ENCODE data around the gene PNMA6F. TPM values are rescaled to one million over a fixed set of nuclear protein-coding genes. Genes with fewer than 3 reads are reported as not detected.

The PNMA6F gene
- total RNA-seq (ENCODE audit: unreplicated experiment), result not detected
- long read RNA-seq, result 0 reads

- no peak within 1 kb of the TSS for H3K4me3 Mint-ChIP-seq (ENCODE audit: unreplicated experiment)
- no peaks in the 10 kb centered on the region for H3K9me3 Mint-ChIP-seq (ENCODE audit: unreplicated experiment)
- H3K36me3 Mint-ChIP-seq (ENCODE audit: low read depth, unreplicated experiment), result no peaks in the 10 kb centered on the region
- no peak within 1 kb of the TSS for H3K27ac Mint-ChIP-seq (ENCODE audit: unreplicated experiment)
- no peak for DNase-seq (ENCODE audit: low spot score)
- TF ChIP-seq CTCF (IDR thresholded peaks at IDR 0.05; ENCODE audit: unreplicated experiment), result no peak
- no peaks in the 10 kb centered on the region for H3K27me3 Mint-ChIP-seq (ENCODE audit: unreplicated experiment)
- no peaks in the 10 kb centered on the region for H3K4me1 Mint-ChIP-seq (ENCODE audit: unreplicated experiment)
Measured at GRCh38 chrX:153321381-153322124, at the start of gene PNMA6F. TSS of gene PNMA6F (minus strand) at chrX:153321767. CDS start at chrX:153320674, 1,093 bp downstream.

GRCh38 chrX:153371256-153371655, 49.7 kb upstream of the PNMA6F start:
- no peak for TF ChIP-seq CTCF (IDR thresholded peaks at IDR 0.05; ENCODE audit: unreplicated experiment)

GRCh38 chrX:153370293-153371055, 48.9 kb upstream of the PNMA6F start:
- DNase-seq (ENCODE audit: low spot score), result no peak
- Mint-ChIP-seq H3K4me3 (ENCODE audit: unreplicated experiment) (no peak overlapping the region), H3K4me1 (ENCODE audit: unreplicated experiment) (no peaks in the 10 kb centered on the region), H3K27me3 (ENCODE audit: unreplicated experiment) (no peaks in the 10 kb centered on the region), H3K36me3 (ENCODE audit: low read depth, unreplicated experiment) (no peaks in the 10 kb centered on the region), H3K9me3 (ENCODE audit: unreplicated experiment) (no peaks in the 10 kb centered on the region), H3K27ac (ENCODE audit: unreplicated experiment) (no peak overlapping the region)
- no peak for TF ChIP-seq CTCF (IDR thresholded peaks at IDR 0.05; ENCODE audit: unreplicated experiment)

More at GRCh38 chrX:153371256-153371655, 49.7 kb upstream of the PNMA6F start:
- no peak overlapping the region for H3K4me3 Mint-ChIP-seq (ENCODE audit: unreplicated experiment)
- H3K36me3 Mint-ChIP-seq (ENCODE audit: low read depth, unreplicated experiment), result no peaks in the 10 kb centered on the region
- H3K4me1 Mint-ChIP-seq (ENCODE audit: unreplicated experiment), result no peaks in the 10 kb centered on the region
- no peaks in the 10 kb centered on the region for H3K9me3 Mint-ChIP-seq (ENCODE audit: unreplicated experiment)
- no peak overlapping the region for H3K27ac Mint-ChIP-seq (ENCODE audit: unreplicated experiment)
- no peak for DNase-seq (ENCODE audit: low spot score)
- H3K27me3 Mint-ChIP-seq (ENCODE audit: unreplicated experiment), result no peaks in the 10 kb centered on the region

- Mint-ChIP-seq H3K9me3 (ENCODE audit: unreplicated experiment) (no peaks in the 10 kb centered on the region), H3K4me3 (ENCODE audit: unreplicated experiment) (no peak overlapping the region), H3K27ac (ENCODE audit: unreplicated experiment) (no peak overlapping the region), H3K4me1 (ENCODE audit: unreplicated experiment) (no peaks in the 10 kb centered on the region), H3K36me3 (ENCODE audit: low read depth, unreplicated experiment) (no peaks in the 10 kb centered on the region), H3K27me3 (ENCODE audit: unreplicated experiment) (peaks cover 1% of the 10 kb centered on the region)
- no peak for DNase-seq (ENCODE audit: low spot score)
- TF ChIP-seq CTCF (IDR thresholded peaks at IDR 0.05; ENCODE audit: unreplicated experiment), result no peak
Measured at GRCh38 chrX:153366878-153367538, 45.4 kb upstream of the PNMA6F start.

All from endothelial cell (in vitro differentiated cells).